DND-41 (cell line): ENCODE data around the gene ARRB1.
A peak's percentile ranks its signal among the peaks of the same experiment; 100 is the strongest.
"Not testable (repeated sequence)": the region's sequence is repeated elsewhere in the genome, so short reads cannot be mapped to it uniquely, and the experiment has no call there.

ENCODE experiments used
- ATAC-seq: fragments of 200-7000 bp; cut with Tn5 transposase; 3 replicates; pipeline ENCODE4 v1.9.1; 2021; ENCODE audit warnings: low read depth; ENCODE audit not compliant: insufficient read depth
- DNase-seq: peaks from one replicate; pipeline ENCODE4 v3.0.0-alpha.2; 2020
- H2AFZ ChIP-seq: 2 replicates; pipeline ENCODE4 v1.6.0; 2012; ENCODE audit warnings: low read depth, low read length
- H3K27ac ChIP-seq: 2 replicates; pipeline ENCODE4 v1.5.1; 2012; ENCODE audit warnings: low read length, inconsistent platforms
- H3K27me3 ChIP-seq: fragments of 200-600 bp; sonication (generic); 2 replicates; pipeline ENCODE4 v1.6.0; 2012; ENCODE audit warnings: low read length, mild to moderate bottlenecking, inconsistent platforms; ENCODE audit not compliant: insufficient read depth, poor library complexity
- H3K36me3 ChIP-seq: 2 replicates; pipeline ENCODE4 v1.5.1; 2012; ENCODE audit warnings: low read length, inconsistent platforms; ENCODE audit not compliant: insufficient read depth
- H3K4me1 ChIP-seq: 2 replicates; pipeline ENCODE4 v1.5.1; 2012; ENCODE audit warnings: mild to moderate bottlenecking, low read length; ENCODE audit not compliant: insufficient read depth
- H3K4me2 ChIP-seq: 2 replicates; pipeline ENCODE4 v1.6.0; 2012; ENCODE audit warnings: mild to moderate bottlenecking, moderate library complexity, low read length, inconsistent platforms; ENCODE audit not compliant: insufficient read depth
- H3K4me3 ChIP-seq, 2 experiments: fragments of 200-600 bp in 1 of 2; shearing (Covaris generic) in 1 of 2; 2 replicates each; pipeline ENCODE4 v1.5.1; 2012 to 2016; ENCODE audit warnings: inconsistent platforms in 2 of 2, low read length in 2 of 2, mild to moderate bottlenecking in 2 of 2, low read depth in 1 of 2, moderate library complexity in 1 of 2
- H3K79me2 ChIP-seq: 2 replicates; pipeline ENCODE4 v1.6.0; 2012; ENCODE audit warnings: low read length, inconsistent platforms; ENCODE audit not compliant: insufficient read depth
- H3K9ac ChIP-seq: 2 replicates; pipeline ENCODE4 v1.6.0; 2012; ENCODE audit warnings: low read depth, mild to moderate bottlenecking, inconsistent platforms, low read length, moderate library complexity
- H3K9me3 ChIP-seq: 2 replicates; pipeline ENCODE4 v1.5.1; 2012; ENCODE audit warnings: low read length, moderate library complexity, mild to moderate bottlenecking, inconsistent platforms; ENCODE audit not compliant: insufficient read depth, severe bottlenecking
- H4K20me1 ChIP-seq: 2 replicates; pipeline ENCODE4 v1.6.0; 2012; ENCODE audit warnings: low read length; ENCODE audit not compliant: insufficient read depth
- EZH2 ChIP-seq: IDR thresholded peaks from 3 replicates; pipeline ENCODE4 v1.6.1; 2012; ENCODE audit warnings: borderline replicate concordance, low read depth, mild to moderate bottlenecking, moderate library complexity, low read length, inconsistent platforms; ENCODE audit not compliant: severe bottlenecking
- TF ChIP-seq, protein P1 (sequence below): IDR thresholded peaks from 2 replicates; pipeline ENCODE4 v1.5.1; 2012; ENCODE audit warnings: borderline replicate concordance, low read length, moderate library complexity, mild to moderate bottlenecking; ENCODE audit not compliant: poor library complexity, severe bottlenecking; ENCODE audit errors: extremely low read depth

ARRB1 gene

DNA sequence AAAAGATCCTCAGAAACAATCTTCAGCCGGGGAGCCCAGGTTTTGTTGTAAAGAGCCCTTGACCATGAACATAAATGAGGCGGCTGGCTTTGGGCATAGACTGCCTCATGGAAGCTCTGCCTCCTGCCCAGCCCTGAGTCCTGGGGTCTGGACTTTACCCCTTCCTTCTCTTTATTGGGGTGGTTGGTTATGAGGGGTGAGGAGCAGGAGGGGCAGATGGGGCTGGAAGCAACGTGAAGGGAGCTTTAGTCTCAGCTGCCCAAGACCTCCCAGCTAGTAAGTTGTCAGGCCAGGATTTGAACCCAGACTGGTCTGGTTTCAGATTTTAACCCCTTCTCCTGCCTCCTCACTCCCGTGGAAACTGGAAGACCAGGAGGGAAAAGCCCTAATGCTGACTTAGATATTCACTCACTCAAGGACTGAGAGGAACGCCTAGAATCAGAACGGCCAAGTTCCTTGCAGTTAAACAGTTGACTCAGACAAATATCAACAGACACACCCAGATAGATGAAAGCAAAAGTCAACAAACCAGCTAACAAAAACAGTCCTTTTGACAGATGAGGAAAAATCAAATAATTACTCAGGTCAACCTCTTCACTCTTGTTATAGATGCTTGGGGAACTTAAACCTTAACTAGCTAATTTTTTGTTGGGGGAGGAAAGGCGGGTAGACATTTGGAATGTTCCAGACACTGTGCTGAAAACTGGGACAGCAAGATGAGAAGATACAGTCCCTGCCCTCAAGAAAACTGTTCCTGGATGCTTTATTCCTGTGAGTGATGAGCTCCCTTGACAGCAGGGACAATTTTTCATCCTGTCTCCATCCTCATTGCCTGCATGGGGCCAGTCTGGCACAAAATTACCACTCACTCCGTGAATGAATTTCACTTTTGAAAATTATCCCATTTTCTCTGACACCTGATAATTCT is 20.8 kb upstream of the ARRB1 start:
- ATAC-seq, result no peak
- Histone ChIP-seq H2AFZ (no peak overlapping the region), H3K9ac (no peak overlapping the region), H3K27me3 (no peaks in the 10 kb centered on the region), H3K4me1 (peaks cover 28% of the 10 kb centered on the region), H3K79me2 (no peaks in the 10 kb centered on the region), H3K36me3 (no peaks in the 10 kb centered on the region), H3K4me2 (no peak overlapping the region), H3K27ac (no peak overlapping the region), H3K4me3 (no peak overlapping the region), H4K20me1 (no peaks in the 10 kb centered on the region), H3K9me3 (peaks cover 8% of the 10 kb centered on the region)
- no peak for TF ChIP-seq EZH2
- TF ChIP-seq, protein P1, sequence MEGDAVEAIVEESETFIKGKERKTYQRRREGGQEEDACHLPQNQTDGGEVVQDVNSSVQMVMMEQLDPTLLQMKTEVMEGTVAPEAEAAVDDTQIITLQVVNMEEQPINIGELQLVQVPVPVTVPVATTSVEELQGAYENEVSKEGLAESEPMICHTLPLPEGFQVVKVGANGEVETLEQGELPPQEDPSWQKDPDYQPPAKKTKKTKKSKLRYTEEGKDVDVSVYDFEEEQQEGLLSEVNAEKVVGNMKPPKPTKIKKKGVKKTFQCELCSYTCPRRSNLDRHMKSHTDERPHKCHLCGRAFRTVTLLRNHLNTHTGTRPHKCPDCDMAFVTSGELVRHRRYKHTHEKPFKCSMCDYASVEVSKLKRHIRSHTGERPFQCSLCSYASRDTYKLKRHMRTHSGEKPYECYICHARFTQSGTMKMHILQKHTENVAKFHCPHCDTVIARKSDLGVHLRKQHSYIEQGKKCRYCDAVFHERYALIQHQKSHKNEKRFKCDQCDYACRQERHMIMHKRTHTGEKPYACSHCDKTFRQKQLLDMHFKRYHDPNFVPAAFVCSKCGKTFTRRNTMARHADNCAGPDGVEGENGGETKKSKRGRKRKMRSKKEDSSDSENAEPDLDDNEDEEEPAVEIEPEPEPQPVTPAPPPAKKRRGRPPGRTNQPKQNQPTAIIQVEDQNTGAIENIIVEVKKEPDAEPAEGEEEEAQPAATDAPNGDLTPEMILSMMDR, result no peak
- no peak for DNase-seq

DNA sequence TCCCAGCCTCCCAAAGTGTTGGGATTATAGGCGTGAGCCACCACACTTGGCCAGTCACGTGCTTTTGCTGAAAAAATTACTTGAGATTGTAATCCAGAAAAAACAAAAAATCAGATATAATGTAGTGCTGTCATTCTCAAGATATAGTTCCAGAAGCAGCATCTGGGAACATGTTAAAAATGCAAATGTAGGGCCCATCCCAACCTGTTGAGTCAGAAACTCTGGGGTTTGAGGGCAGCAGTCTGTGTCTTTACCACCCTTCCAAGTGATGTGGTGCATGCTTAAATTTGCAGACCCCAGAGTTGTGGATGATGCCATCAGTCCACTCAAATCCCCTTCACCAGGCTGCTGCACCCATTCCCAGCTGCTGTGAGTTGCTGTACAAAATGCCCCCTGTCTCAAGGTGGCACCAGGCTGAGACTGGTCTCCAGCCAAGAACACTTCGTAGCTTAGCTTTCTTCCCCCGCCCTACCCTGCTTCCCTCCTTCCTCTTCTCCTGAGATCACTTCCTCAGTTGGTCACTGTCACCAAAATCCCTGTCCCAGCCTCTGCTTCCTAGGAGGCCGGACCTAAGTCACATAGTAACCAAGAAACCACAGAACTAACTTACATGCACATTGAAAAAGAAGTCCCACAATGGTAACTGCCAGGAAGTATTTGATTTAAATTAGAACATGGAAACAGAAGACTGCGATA is 18.2 kb upstream of the ARRB1 start:
- H3K4me1 ChIP-seq, result peaks cover 26% of the 10 kb centered on the region
- H3K9me3 ChIP-seq, result peaks cover 8% of the 10 kb centered on the region
- ATAC-seq (peak; percentile 27; the same call in 2 of the 3 replicates), DNase-seq (no peak)
- no peaks in the 10 kb centered on the region for H3K36me3 ChIP-seq
- H3K27ac ChIP-seq, result peak overlapping the region; percentile 46
- H3K4me2 ChIP-seq, result no peak overlapping the region
- no peak overlapping the region for H3K9ac ChIP-seq
- H3K4me3 ChIP-seq, result no peak overlapping the region
- H3K27me3 ChIP-seq, result no peaks in the 10 kb centered on the region
- H4K20me1 ChIP-seq, result no peaks in the 10 kb centered on the region
- peak overlapping the region; percentile 52; the same call in 1 of the 2 replicates for H2AFZ ChIP-seq
- no peaks in the 10 kb centered on the region for H3K79me2 ChIP-seq
- TF ChIP-seq, protein P1, result no peak
- TF ChIP-seq EZH2, result no peak

DNA sequence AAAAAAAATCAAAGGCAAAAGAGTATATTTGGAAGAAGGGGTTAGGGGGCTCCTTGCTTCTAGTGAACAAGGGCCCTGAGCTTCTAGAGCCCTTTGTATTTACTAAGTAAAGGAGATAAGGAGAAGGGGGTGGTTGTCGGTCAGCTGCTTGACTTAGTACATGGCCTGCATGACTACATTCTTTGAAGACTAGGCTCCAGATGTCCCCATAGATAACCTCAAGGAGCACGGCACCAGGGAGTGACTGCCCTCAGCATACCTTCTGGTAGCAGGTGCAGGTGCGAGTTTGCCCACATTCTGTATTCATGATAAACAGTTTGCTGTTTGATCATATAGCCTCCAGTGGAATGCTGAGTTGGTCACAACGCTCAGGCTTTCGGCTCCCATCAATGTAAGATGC is 15.4 kb upstream of the ARRB1 start:
- H3K4me1 ChIP-seq, result peaks cover 26% of the 10 kb centered on the region
- H3K4me2 ChIP-seq, H3K27me3 ChIP-seq, H3K9me3 ChIP-seq, H3K36me3 ChIP-seq, H4K20me1 ChIP-seq, H2AFZ ChIP-seq, H3K79me2 ChIP-seq, ATAC-seq, DNase-seq, H3K9ac ChIP-seq, H3K27ac ChIP-seq, H3K4me3 ChIP-seq: not testable (repeated sequence)

DNA sequence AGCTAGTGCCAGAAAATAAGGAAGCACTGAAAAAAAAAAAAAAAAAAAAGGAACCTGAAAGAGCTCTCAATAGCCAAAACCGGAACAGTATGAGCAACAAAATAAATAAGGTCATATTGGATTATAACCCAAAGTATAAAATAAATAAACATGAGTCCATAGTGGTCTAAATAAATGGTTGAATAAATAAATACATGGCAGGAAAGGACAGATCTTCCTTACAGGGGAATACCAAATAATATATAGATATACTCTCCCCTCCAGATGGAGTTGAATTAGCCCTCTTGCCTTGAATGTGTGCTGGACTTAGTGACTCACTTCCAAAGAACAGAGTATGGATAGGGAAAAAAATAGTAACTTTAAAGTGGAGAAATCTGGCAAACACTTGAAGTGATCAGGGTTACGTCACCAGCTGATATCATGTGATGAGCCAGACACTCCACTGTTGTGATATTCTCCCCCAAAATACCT is 14.3 kb upstream of the ARRB1 start:
- DNase-seq (no peak), ATAC-seq (no peak)
- Histone ChIP-seq H3K79me2 (no peaks in the 10 kb centered on the region), H3K4me2 (no peak overlapping the region), H3K27ac (no peak overlapping the region), H3K9me3 (peaks cover 8% of the 10 kb centered on the region), H3K4me3 (no peak overlapping the region), H3K27me3 (no peaks in the 10 kb centered on the region), H4K20me1 (no peaks in the 10 kb centered on the region), H2AFZ (no peak overlapping the region), H3K36me3 (no peaks in the 10 kb centered on the region), H3K4me1 (peaks cover 26% of the 10 kb centered on the region), H3K9ac (no peak overlapping the region)
- no peak for TF ChIP-seq EZH2
- TF ChIP-seq, protein P1, result no peak

DNA sequence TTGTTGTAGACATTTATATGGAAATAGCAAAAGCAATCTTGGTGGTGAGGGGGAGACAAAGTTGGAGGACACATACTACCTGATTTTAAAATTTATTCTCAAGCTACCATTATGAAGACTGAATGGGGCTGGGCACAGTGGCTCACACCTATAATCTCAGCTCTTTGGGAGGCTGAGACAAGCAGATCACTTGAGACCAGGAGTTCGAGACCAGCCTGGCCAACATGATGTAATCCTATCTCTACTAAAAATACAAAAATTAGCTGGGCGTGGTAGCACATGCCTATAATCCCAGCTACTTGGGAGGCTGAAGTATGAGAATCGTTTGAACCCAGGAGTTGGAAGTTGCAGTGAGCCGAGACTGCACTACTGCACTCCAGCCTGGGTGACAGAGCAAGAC is 10.8 kb upstream of the ARRB1 start:
- H3K79me2 ChIP-seq, H3K36me3 ChIP-seq, H3K9ac ChIP-seq, H3K4me2 ChIP-seq, H3K9me3 ChIP-seq, DNase-seq, H3K4me1 ChIP-seq, ATAC-seq, H3K27ac ChIP-seq, H3K27me3 ChIP-seq, H4K20me1 ChIP-seq, H3K4me3 ChIP-seq, H2AFZ ChIP-seq: not testable (repeated sequence)
